Gastrocnemius medialis (tissue), 4 donors: ENCODE measurements around the gene LDLRAD4. TPM values are rescaled to one million over a fixed set of nuclear protein-coding genes. Genes with fewer than 3 reads are reported as not detected.

ENCODE experiments used
- ATAC-seq, 2 donors: fragments of 150-250 bp; one replicate each; pipeline ENCODE4 v1.9.1; 2016
- DNase-seq, 2 donors: peaks; one replicate each; pipeline ENCODE4 v3.0.0-alpha.2; 2019
- H3K27ac ChIP-seq, 4 donors: fragments of 200-600 bp; sonication (generic); 1 replicate in 1 of 4; 2 replicates in 3 of 4; pipeline ENCODE4 v1.5.1; 2016 to 2018; ENCODE audit warnings: mild to moderate bottlenecking in 2 of 4, moderate library complexity in 1 of 4
- H3K27me3 ChIP-seq, 3 donors: fragments of 200-600 bp; sonication (generic) in 2 of 3; 1 replicate in 1 of 3; 2 replicates in 2 of 3; pipeline versions ENCODE4 v1.5.1 to v1.6.0; 2016 to 2019; ENCODE audit warnings: mild to moderate bottlenecking in 1 of 3, moderate library complexity in 1 of 3
- H3K36me3 ChIP-seq, 2 donors: fragments of 200-600 bp; sonication (generic) in 1 of 2; one replicate each; pipeline ENCODE4 v1.5.1; 2017 to 2018
- H3K4me1 ChIP-seq, 2 donors: fragments of 200-600 bp; sonication (generic) in 1 of 2; one replicate each; pipeline ENCODE4 v1.5.1; 2016 to 2017; ENCODE audit warnings: mild to moderate bottlenecking in 2 of 2
- H3K4me3 ChIP-seq, 4 donors: fragments of 200-600 bp; sonication (generic) in 3 of 4; 1 replicate in 1 of 4; 2 replicates in 3 of 4; pipeline ENCODE4 v1.5.1; 2016 to 2019; ENCODE audit warnings: mild to moderate bottlenecking in 2 of 4
- H3K9me3 ChIP-seq, 3 donors: fragments of 200-600 bp; sonication (generic) in 2 of 3; 1 replicate in 1 of 3; 2 replicates in 2 of 3; pipeline ENCODE4 v1.5.1; 2016 to 2019
- CTCF ChIP-seq, 5 experiments: fragments of 450-650 bp in 3 of 5; fragments of 200-600 bp in 2 of 5; sonication (generic) in 2 of 5; IDR thresholded peaks in 4 of 5; conservative IDR thresholded peaks in 1 of 5; 1 replicate in 4 of 5; 2 replicates in 1 of 5; pipeline ENCODE4 v1.5.1; 2016 to 2019; ENCODE audit warnings: antibody characterized with exemption in 5 of 5, mild to moderate bottlenecking in 3 of 5, moderate library complexity in 3 of 5
- POLR2A ChIP-seq, 2 donors: fragments of 450-650 bp; IDR thresholded peaks; one replicate each; pipeline ENCODE4 v1.6.1; 2017; ENCODE audit warnings: antibody characterized with exemption in 2 of 2, mild to moderate bottlenecking in 2 of 2, moderate library complexity in 2 of 2
- in situ Hi-C, 4 donors: fragments of 200-750 bp; cut with MboI; loops; one replicate each; pipeline versions ENCODE4 v1.15.0 to v1.8.0; 2017; ENCODE audit warnings: low sequenced_read_pairs in 4 of 4
- intact Hi-C: fragments of 100-400 bp; cut with DNase I; formaldehyde crosslinking; loops from one replicate; pipeline ENCODE4 v1.15.1; 2023; ENCODE audit warnings: low total_unique reads
- total RNA-seq, 4 donors: library from RNA; depleted of rRNA; stranded (reverse); fragments of >200 nt; gene quantifications; one replicate each; pipeline versions ENCODE4 v1.1.0 to v1.2.3, GENCODE V29; 2016

Gene LDLRAD4
- total RNA-seq, 4 donors from 2014 or later: 3.9 to 11.1 (median 6.5) TPM

GRCh38 chr18:13513021-13513420 is 294.5 kb downstream of the LDLRAD4 start:
- intact Hi-C loops (loop anchor here (1.0 kb wide), 1 partner anchor 13 kb away; no protein-coding TSS in a partner anchor), in situ Hi-C loops (no loop called here)
- TF ChIP-seq POLR2A (IDR thresholded peaks at IDR 0.05) (peak; percentile 41 to 45), CTCF (IDR thresholded peaks at IDR 0.05 in 4 of 5, conservative IDR thresholded peaks at IDR 0.05 in 1 of 5) (no peak)
- ATAC-seq (peak; percentile 96 to 98), DNase-seq (peak; percentile 78 to 86)
- Histone ChIP-seq H3K36me3 (no peaks in the 10 kb centered on the region), H3K27ac (peak overlapping the region; percentile 86 to 96 (median 89)), H3K4me1 (peaks cover 61 to 64% of the 10 kb centered on the region in 2 donors), H3K4me3 (no peak overlapping the region), H3K27me3 (no peaks in the 10 kb centered on the region), H3K9me3 (no peaks in the 10 kb centered on the region)

- Histone ChIP-seq H3K27me3 (no peaks in the 10 kb centered on the region), H3K9me3 (no peaks in the 10 kb centered on the region), H3K4me1 (peaks cover 57 to 59% of the 10 kb centered on the region in 2 donors), H3K27ac (peak overlapping the region; percentile 86 to 96 (median 89)), H3K36me3 (no peaks in the 10 kb centered on the region), H3K4me3 (no peak overlapping the region)
- TF ChIP-seq CTCF (IDR thresholded peaks at IDR 0.05 in 4 of 5, conservative IDR thresholded peaks at IDR 0.05 in 1 of 5): no peak
- TF ChIP-seq POLR2A (IDR thresholded peaks at IDR 0.05): no peak
- intact Hi-C loops (loop anchor here (1.0 kb wide), 1 partner anchor 13 kb away; no protein-coding TSS in a partner anchor), in situ Hi-C loops (no loop called here)
- DNase-seq (no peak), ATAC-seq (peak; percentile 50 to 61)
Observed at GRCh38 chr18:13513481-13513880, 294.9 kb downstream of the LDLRAD4 start.

- DNase-seq (no peak), ATAC-seq (no peak)
- Histone ChIP-seq H3K4me3 (no peak overlapping the region), H3K9me3 (no peaks in the 10 kb centered on the region), H3K4me1 (peaks cover 55 to 60% of the 10 kb centered on the region in 2 donors), H3K27ac (peak overlapping the region; percentile 86 to 96 (median 89)), H3K27me3 (no peaks in the 10 kb centered on the region), H3K36me3 (no peaks in the 10 kb centered on the region)
- intact Hi-C loops (no loop called here), in situ Hi-C loops (no loop called here)
- TF ChIP-seq POLR2A (IDR thresholded peaks at IDR 0.05) (no peak), CTCF (IDR thresholded peaks at IDR 0.05 in 4 of 5, conservative IDR thresholded peaks at IDR 0.05 in 1 of 5) (no peak)
Observed at GRCh38 chr18:13514558-13514957, 296.0 kb downstream of the LDLRAD4 start.

GRCh38 chr18:13516855-13517254 is 298.3 kb downstream of the LDLRAD4 start:
- TF ChIP-seq CTCF (IDR thresholded peaks at IDR 0.05 in 4 of 5, conservative IDR thresholded peaks at IDR 0.05 in 1 of 5) (no peak), POLR2A (IDR thresholded peaks at IDR 0.05) (no peak)
- in situ Hi-C loops: no loop called here
- H3K27me3 ChIP-seq: no peaks in the 10 kb centered on the region
- intact Hi-C loops: no loop called here
- peak overlapping the region in 1 of 4 donors; percentile 96 for H3K27ac ChIP-seq
- no peak for DNase-seq
- no peaks in the 10 kb centered on the region for H3K9me3 ChIP-seq
- no peak for ATAC-seq
- peaks cover 63% of the 10 kb centered on the region in 2 donors for H3K4me1 ChIP-seq
- H3K4me3 ChIP-seq: no peak overlapping the region
- no peaks in the 10 kb centered on the region for H3K36me3 ChIP-seq

GRCh38 chr18:13517369-13517768 is 298.8 kb downstream of the LDLRAD4 start:
- no peaks in the 10 kb centered on the region for H3K36me3 ChIP-seq
- intact Hi-C loops (no loop called here), in situ Hi-C loops (no loop called here)
- H3K4me1 ChIP-seq: peaks cover 63 to 67% of the 10 kb centered on the region in 2 donors
- H3K9me3 ChIP-seq: no peaks in the 10 kb centered on the region
- ATAC-seq (no peak), DNase-seq (no peak)
- no peak overlapping the region for H3K4me3 ChIP-seq
- no peaks in the 10 kb centered on the region for H3K27me3 ChIP-seq
- no peak overlapping the region for H3K27ac ChIP-seq
- TF ChIP-seq POLR2A (IDR thresholded peaks at IDR 0.05) (no peak), CTCF (IDR thresholded peaks at IDR 0.05 in 4 of 5, conservative IDR thresholded peaks at IDR 0.05 in 1 of 5) (no peak)
